MM.1S (cell line): ENCODE data around the gene MATR3.

ENCODE experiments used
- DNase-seq: peaks from one replicate; pipeline ENCODE4 v3.0.0-alpha.2; 2015
- H2AFZ ChIP-seq: fragments of 300-600 bp; sonication (generic); 2 replicates; pipeline ENCODE4 v1.6.0; 2016; ENCODE audit warnings: antibody characterized with exemption, low read length
- H3F3A ChIP-seq: fragments of 300-600 bp; sonication (generic); 2 replicates; pipeline ENCODE4 v1.6.1; 2016; ENCODE audit warnings: mild to moderate bottlenecking, antibody characterized with exemption, low read length, moderate library complexity, mixed read lengths; ENCODE audit not compliant: insufficient read depth
- H3K27ac ChIP-seq: fragments of 300-600 bp; sonication (generic); 2 replicates; pipeline ENCODE4 v1.5.1; 2016; ENCODE audit warnings: mild to moderate bottlenecking, low read length
- H3K27me3 ChIP-seq: fragments of 300-600 bp; sonication (generic); replicated peaks from 2 replicates; pipeline ENCODE4 v1.6.0; 2016; ENCODE audit warnings: low read length; ENCODE audit not compliant: insufficient read depth
- H3K36me3 ChIP-seq: fragments of 300-600 bp; sonication (generic); replicated peaks from 2 replicates; pipeline ENCODE4 v1.6.1; 2016; ENCODE audit warnings: mild to moderate bottlenecking, low read length, mixed read lengths; ENCODE audit not compliant: insufficient read depth
- H3K4me1 ChIP-seq: fragments of 300-600 bp; sonication (generic); 2 replicates; pipeline ENCODE4 v1.6.1; 2016; ENCODE audit warnings: low read length, mixed read lengths
- H3K4me2 ChIP-seq: fragments of 300-600 bp; sonication (generic); 2 replicates; pipeline ENCODE4 v1.6.0; 2016; ENCODE audit warnings: low read depth, low read length
- H3K4me3 ChIP-seq: fragments of 300-600 bp; sonication (generic); 2 replicates; pipeline ENCODE4 v1.5.1; 2016; ENCODE audit warnings: low read length, mixed read lengths
- H3K79me2 ChIP-seq: fragments of 300-600 bp; sonication (generic); 2 replicates; pipeline ENCODE4 v1.6.1; 2016; ENCODE audit warnings: mixed run types, low read length, mixed read lengths
- H3K9ac ChIP-seq: fragments of 300-600 bp; sonication (generic); 2 replicates; pipeline ENCODE4 v1.6.1; 2016; ENCODE audit warnings: low read length, mixed read lengths
- H3K9me2 ChIP-seq: fragments of 300-600 bp; sonication (generic); replicated peaks from 2 replicates; pipeline ENCODE4 v1.6.1; 2016; ENCODE audit warnings: mild to moderate bottlenecking, low read length, mixed read lengths; ENCODE audit not compliant: insufficient read depth
- H3K9me3 ChIP-seq: fragments of 300-600 bp; sonication (generic); replicated peaks from 2 replicates; pipeline ENCODE4 v1.6.1; 2016; ENCODE audit warnings: mild to moderate bottlenecking, low read length, mixed read lengths; ENCODE audit not compliant: insufficient read depth
- H4K20me1 ChIP-seq: fragments of 300-600 bp; sonication (generic); 2 replicates; pipeline ENCODE4 v1.6.1; 2016; ENCODE audit warnings: mild to moderate bottlenecking, low read length, moderate library complexity, mixed read lengths; ENCODE audit not compliant: insufficient read depth
- CTCF ChIP-seq: fragments of 300-600 bp; sonication (generic); IDR thresholded peaks from 2 replicates; pipeline ENCODE4 v1.5.1; 2016; ENCODE audit warnings: antibody characterized with exemption, low read length, mixed read lengths
- EZH2 ChIP-seq: fragments of 300-600 bp; sonication (generic); optimal IDR thresholded peaks from 2 replicates; pipeline ENCODE3; 2017; ENCODE audit warnings: low read depth, mild to moderate bottlenecking, antibody characterized with exemption, low read length, mixed read lengths
- EZH2phosphoT487 ChIP-seq: fragments of 300-600 bp; sonication (generic); IDR thresholded peaks from 2 replicates; pipeline ENCODE4 v1.6.1; 2018; ENCODE audit warnings: antibody characterized with exemption, low read length

MATR3 gene

DNA sequence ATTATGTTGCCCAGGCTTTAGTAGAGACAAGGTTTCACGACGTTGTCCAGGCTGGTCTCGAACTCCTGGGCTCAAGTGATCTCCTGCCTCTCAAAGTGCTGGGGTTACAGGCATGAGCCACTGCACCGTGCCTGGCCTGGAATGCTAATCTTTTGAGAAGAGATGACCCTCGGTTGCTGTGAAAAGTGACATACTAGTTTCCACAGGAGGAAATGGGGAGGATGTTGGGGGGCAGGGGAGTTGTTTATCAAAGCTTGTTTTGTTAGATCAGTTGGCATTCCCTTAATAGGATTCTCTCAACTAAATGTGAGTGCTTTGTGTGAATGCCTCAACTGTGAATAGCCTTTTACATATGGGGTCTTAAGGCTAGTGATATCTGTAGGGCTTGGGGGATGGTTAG lies 16.4 kb upstream of the MATR3 start:
- H3K9ac ChIP-seq: no peak overlapping the region
- no peak overlapping the region for H3K4me3 ChIP-seq
- TF ChIP-seq EZH2: no peak
- TF ChIP-seq CTCF: no peak
- TF ChIP-seq EZH2phosphoT487: no peak
- peaks cover 53% of the 10 kb centered on the region for H3K79me2 ChIP-seq
- no peak for DNase-seq
- H3K36me3 ChIP-seq: peaks cover 9% of the 10 kb centered on the region; the same call in 1 of the 2 replicates
- no peaks in the 10 kb centered on the region for H4K20me1 ChIP-seq
- H2AFZ ChIP-seq: no peak overlapping the region
- H3K27me3 ChIP-seq: peaks cover under 1% of the 10 kb centered on the region; the same call in 1 of the 2 replicates
- no peak overlapping the region for H3K27ac ChIP-seq
- H3K4me1 ChIP-seq: peaks cover 36% of the 10 kb centered on the region
- peak overlapping the region; percentile 4; the same call in 1 of the 2 replicates for H3K4me2 ChIP-seq
- H3F3A ChIP-seq: peaks cover 12% of the 10 kb centered on the region
- H3K9me2 ChIP-seq: no peaks in the 10 kb centered on the region
- H3K9me3 ChIP-seq: no peaks in the 10 kb centered on the region

- no peak overlapping the region for H2AFZ ChIP-seq
- H3F3A ChIP-seq: peaks cover 4% of the 10 kb centered on the region; the same call in 1 of the 2 replicates
- H3K9me3 ChIP-seq: no peaks in the 10 kb centered on the region
- peaks cover 22% of the 10 kb centered on the region for H3K4me1 ChIP-seq
- H3K36me3 ChIP-seq: peaks cover 17% of the 10 kb centered on the region; the same call in 1 of the 2 replicates
- TF ChIP-seq EZH2: no peak
- no peak for TF ChIP-seq CTCF
- TF ChIP-seq EZH2phosphoT487: no peak
- peaks cover 64% of the 10 kb centered on the region for H3K79me2 ChIP-seq
- DNase-seq: no peak
- no peaks in the 10 kb centered on the region for H4K20me1 ChIP-seq
- no peaks in the 10 kb centered on the region for H3K27me3 ChIP-seq
- no peaks in the 10 kb centered on the region for H3K9me2 ChIP-seq
- H3K4me2 ChIP-seq: no peak overlapping the region
- H3K27ac ChIP-seq: no peak overlapping the region
- H3K9ac ChIP-seq: no peak overlapping the region
- no peak overlapping the region for H3K4me3 ChIP-seq
Observed at GRCh38 chr5:139278540-139279274, 14.8 kb upstream of the MATR3 start.

GRCh38 chr5:139282197-139282557 lies 11.4 kb upstream of the MATR3 start:
- no peaks in the 10 kb centered on the region for H4K20me1 ChIP-seq
- no peaks in the 10 kb centered on the region for H3K9me2 ChIP-seq
- no peak overlapping the region for H3K27ac ChIP-seq
- H3K4me2 ChIP-seq: no peak overlapping the region
- H3K9me3 ChIP-seq: no peaks in the 10 kb centered on the region
- H3F3A ChIP-seq: peaks cover 22% of the 10 kb centered on the region
- TF ChIP-seq CTCF: no peak
- TF ChIP-seq EZH2: no peak
- no peak for TF ChIP-seq EZH2phosphoT487
- no peaks in the 10 kb centered on the region for H3K27me3 ChIP-seq
- peaks cover 22% of the 10 kb centered on the region; the same call in 1 of the 2 replicates for H3K36me3 ChIP-seq
- H2AFZ ChIP-seq: no peak overlapping the region
- no peak for DNase-seq
- H3K4me3 ChIP-seq: no peak overlapping the region
- 0 out of 2 replicates have a peak, but pooled peaks cover 3% of the 10 kb centered on the region for H3K4me1 ChIP-seq
- H3K9ac ChIP-seq: no peak overlapping the region
- H3K79me2 ChIP-seq: peaks cover 35% of the 10 kb centered on the region
